B cell (primary cell): Measurements from ENCODE around the gene STARD3NL. TPM values are rescaled to one million over a fixed set of nuclear protein-coding genes. Genes with fewer than 3 reads are reported as not detected.

ENCODE experiments used
- ATAC-seq: fragments of 200-7000 bp; cut with Tn5 transposase; one replicate; pipeline ENCODE4 v1.10.0; 2021; ENCODE audit warnings: low read depth, mild to moderate bottlenecking, moderate number of reproducible peaks, moderate library complexity
- CTCF ChIA-PET: fragments of 350-600 bp; sonication (Branson Sonifier 250); formaldehyde crosslinking; loops from one replicate; lab custom pipeline; 2021; ENCODE audit warnings: antibody characterized with exemption, inconsistent platforms; lab: Charles Lee
- POLR2A ChIA-PET: fragments of 350-600 bp; sonication (Branson Sonifier 250); formaldehyde crosslinking; loops from one replicate; lab custom pipeline; 2021; ENCODE audit warnings: antibody characterized with exemption; lab: Charles Lee
- DNase-seq: peaks from one replicate; pipeline ENCODE4 v3.0.0; 2013
- H2AFZ ChIP-seq: 2 replicates; pipeline ENCODE4 v1.6.1; 2012; ENCODE audit warnings: mild to moderate bottlenecking, low read depth, low read length; ENCODE audit not compliant: insufficient read depth, poor library complexity, severe bottlenecking
- H3K27ac ChIP-seq, 2 donors: 1 replicate in 1 of 2; 2 replicates in 1 of 2; pipeline ENCODE4 v1.5.1; 2012 to 2013; ENCODE audit warnings: low read length in 2 of 2, mild to moderate bottlenecking in 2 of 2, moderate library complexity in 1 of 2
- H3K27me3 ChIP-seq, 4 experiments: fragments of 200-600 bp in 1 of 4; sonication (generic) in 1 of 4; replicated peaks in 1 of 4; 1 replicate in 2 of 4; 2 replicates in 2 of 4; pipeline versions ENCODE4 v1.6.1 to v1.7.0; 2013 to 2016; ENCODE audit warnings: low read length in 3 of 4, mild to moderate bottlenecking in 2 of 4, mixed read lengths in 1 of 4, moderate library complexity in 1 of 4; ENCODE audit not compliant: insufficient read depth in 4 of 4, control insufficient read depth in 3 of 4; ENCODE audit errors: control extremely low read depth in 1 of 4
- H3K36me3 ChIP-seq, 2 experiments: replicated peaks in 1 of 2; 1 replicate in 1 of 2; 2 replicates in 1 of 2; pipeline versions ENCODE4 v1.6.1 to v1.7.1; 2013; ENCODE audit warnings: low read length in 1 of 2; ENCODE audit not compliant: insufficient read depth in 2 of 2, control insufficient read depth in 1 of 2; ENCODE audit errors: control extremely low read depth in 1 of 2, extremely low read depth in 1 of 2
- H3K4me1 ChIP-seq, 2 donors: fragments of 200-600 bp in 1 of 2; sonication (generic) in 1 of 2; 1 replicate in 1 of 2; 2 replicates in 1 of 2; pipeline versions ENCODE4 v1.5.1 to v1.6.1; 2013 to 2017; ENCODE audit warnings: low read length in 2 of 2; ENCODE audit not compliant: control insufficient read depth in 2 of 2, insufficient read depth in 2 of 2
- H3K4me2 ChIP-seq: replicated peaks from 2 replicates; pipeline ENCODE3; 2012; ENCODE audit warnings: mild to moderate bottlenecking, low read depth, low read length; ENCODE audit not compliant: poor library complexity, severe bottlenecking
- H3K4me3 ChIP-seq, 5 experiments: fragments of 200-600 bp in 1 of 5; sonication (generic) in 1 of 5; 1 replicate in 3 of 5; 2 replicates in 2 of 5; pipeline versions ENCODE4 v1.5.1 to v1.7.0; 2011 to 2016; ENCODE audit warnings: low read length in 4 of 5, mild to moderate bottlenecking in 4 of 5, low read depth in 2 of 5, control low read depth in 1 of 5, moderate library complexity in 1 of 5; ENCODE audit not compliant: insufficient read depth in 1 of 5; ENCODE audit errors: control extremely low read depth in 1 of 5, extremely low read depth in 1 of 5
- H3K79me2 ChIP-seq: fragments of 200-600 bp; sonication (generic); one replicate; pipeline ENCODE4 v1.6.0; 2016; ENCODE audit warnings: low read length; ENCODE audit not compliant: control insufficient read depth, insufficient read depth
- H3K9ac ChIP-seq: fragments of 200-600 bp; sonication (generic); 2 replicates; pipeline ENCODE4 v1.6.1; 2017; ENCODE audit warnings: mild to moderate bottlenecking, low read length, moderate library complexity
- H3K9me3 ChIP-seq, 3 donors: one replicate each; pipeline versions ENCODE4 v1.6.1 to v1.7.1; 2013; ENCODE audit warnings: low read length in 2 of 3; ENCODE audit not compliant: control insufficient read depth in 2 of 3, insufficient read depth in 1 of 3; ENCODE audit errors: control extremely low read depth in 1 of 3
- H4K20me1 ChIP-seq: 2 replicates; pipeline ENCODE4 v1.6.0; 2012; ENCODE audit warnings: mild to moderate bottlenecking, low read length; ENCODE audit not compliant: insufficient read depth, control insufficient read depth, poor library complexity, severe bottlenecking
- H3K27ac Mint-ChIP-seq: one replicate; pipeline ENCODE4 v1.8.0; 2021; ENCODE audit warnings: mixed read lengths
- H3K27me3 Mint-ChIP-seq: one replicate; pipeline ENCODE4 v1.8.0; 2021; ENCODE audit warnings: mixed read lengths
- H3K4me1 Mint-ChIP-seq: one replicate; pipeline ENCODE4 v1.8.0; 2021; ENCODE audit warnings: mixed read lengths
- H3K4me3 Mint-ChIP-seq: one replicate; pipeline ENCODE4 v1.8.0; 2021; ENCODE audit warnings: mixed read lengths
- H3K9me3 Mint-ChIP-seq: one replicate; pipeline ENCODE4 v1.8.0; 2022; ENCODE audit warnings: mixed read lengths; ENCODE audit not compliant: insufficient read depth
- CTCF ChIP-seq: fragments of 200-600 bp; IDR thresholded peaks from one replicate; pipeline ENCODE4 v1.8.0; 2022; ENCODE audit warnings: antibody characterized with exemption, mild to moderate bottlenecking
- EZH2 ChIP-seq: IDR thresholded peaks from 2 replicates; pipeline ENCODE4 v1.6.1; 2012; ENCODE audit warnings: borderline replicate concordance, low read depth, mild to moderate bottlenecking, moderate library complexity, low read length; ENCODE audit not compliant: insufficient read depth, poor library complexity, severe bottlenecking
- WGBS: methylation state at CpG from one replicate; pipeline ENCODE4 v1.1.5; 2013; ENCODE audit warnings: missing lambda C conversion rate; ENCODE audit not compliant: insufficient coverage; 5-methylcytosine and 5-hydroxymethylcytosine counted together
- intact Hi-C: fragments of 100-400 bp; cut with micrococcal nuclease; formaldehyde crosslinking; loops from one replicate; pipeline ENCODE4 v1.10.0; 2022
- polyA plus RNA-seq: library from polyadenylated mRNA; depleted of rRNA; stranded (reverse); fragments of >200 nt; gene quantifications from 2 replicates; pipeline ENCODE4 v1.2.3, GENCODE V29; 2012
- total RNA-seq, 2 donors: library from RNA; stranded (reverse); fragments of 120-200 nt in 1 of 2; gene quantifications; 1 replicate in 1 of 2; 2 replicates in 1 of 2; pipeline versions ENCODE4 v1.2.3 to v1.2.4, GENCODE V29; 2013 to 2022

STARD3NL gene
- total and polyA plus RNA-seq, 2 donors (not counting 1 experiment from before 2014, with no cell fraction given): 13.4 to 24.5 TPM

GRCh38 chr7:38274927-38275620 is 97.0 kb downstream of the STARD3NL start:
- TF ChIP-seq EZH2 (no peak), CTCF (no peak)
- no peaks in the 10 kb centered on the region for H4K20me1 ChIP-seq
- no peaks in the 10 kb centered on the region for H3K36me3 ChIP-seq
- no peaks in the 10 kb centered on the region for H3K4me1 ChIP-seq
- WGBS: 100% methylated on average over 1 of the region's 3 CpGs
- no peak for ATAC-seq
- Mint-ChIP-seq H3K9me3 (no peaks in the 10 kb centered on the region), H3K4me3 (no peak overlapping the region), H3K27me3 (peaks cover 3% of the 10 kb centered on the region), H3K4me1 (no peaks in the 10 kb centered on the region), H3K27ac (no peak overlapping the region)
- H2AFZ ChIP-seq: no peak overlapping the region
- no peak overlapping the region for H3K4me2 ChIP-seq
- no peaks in the 10 kb centered on the region for H3K79me2 ChIP-seq
- no peak for DNase-seq
- H3K9me3 ChIP-seq: no peaks in the 10 kb centered on the region
- ChIA-PET POLR2A (no interaction called here), CTCF (interaction anchor here (1.2 kb wide), 1 partner anchor 51 kb away, joined by 3 read pairs; no protein-coding TSS in a partner anchor)
- H3K27ac ChIP-seq: no peak overlapping the region
- no peak overlapping the region for H3K4me3 ChIP-seq
- intact Hi-C loops: no loop called here
- H3K27me3 ChIP-seq: no peaks in the 10 kb centered on the region
- no peak overlapping the region for H3K9ac ChIP-seq

- no peak overlapping the region for H3K9ac ChIP-seq
- intact Hi-C loops: no loop called here
- Mint-ChIP-seq H3K4me1 (no peaks in the 10 kb centered on the region), H3K27ac (no peak overlapping the region), H3K9me3 (no peaks in the 10 kb centered on the region), H3K4me3 (no peak overlapping the region), H3K27me3 (peaks cover 3% of the 10 kb centered on the region)
- H4K20me1 ChIP-seq: no peaks in the 10 kb centered on the region
- CTCF ChIA-PET: no interaction called here
- no peaks in the 10 kb centered on the region for H3K4me1 ChIP-seq
- no peaks in the 10 kb centered on the region for H3K79me2 ChIP-seq
- no peak for ATAC-seq
- no peak overlapping the region for H3K4me2 ChIP-seq
- POLR2A ChIA-PET: no interaction called here
- H3K36me3 ChIP-seq: no peaks in the 10 kb centered on the region
- DNase-seq: no peak
- TF ChIP-seq CTCF (no peak), EZH2 (no peak)
- no peak overlapping the region for H3K27ac ChIP-seq
- WGBS: 100% methylated on average over 1 of the region's 6 CpGs
- no peak overlapping the region for H3K4me3 ChIP-seq
- no peak overlapping the region for H2AFZ ChIP-seq
- no peaks in the 10 kb centered on the region for H3K9me3 ChIP-seq
- no peaks in the 10 kb centered on the region for H3K27me3 ChIP-seq
Observed at GRCh38 chr7:38276096-38276877, 98.2 kb downstream of the STARD3NL start.
